Measurements from ENCODE around the gene SLC2A5. TPM values are rescaled to one million over a fixed set of nuclear protein-coding genes. Genes with fewer than 3 reads are reported as not detected.

SLC2A5 gene
- total RNA-seq, 1 donor from 2014 or later, result 0.79 TPM

DNA sequence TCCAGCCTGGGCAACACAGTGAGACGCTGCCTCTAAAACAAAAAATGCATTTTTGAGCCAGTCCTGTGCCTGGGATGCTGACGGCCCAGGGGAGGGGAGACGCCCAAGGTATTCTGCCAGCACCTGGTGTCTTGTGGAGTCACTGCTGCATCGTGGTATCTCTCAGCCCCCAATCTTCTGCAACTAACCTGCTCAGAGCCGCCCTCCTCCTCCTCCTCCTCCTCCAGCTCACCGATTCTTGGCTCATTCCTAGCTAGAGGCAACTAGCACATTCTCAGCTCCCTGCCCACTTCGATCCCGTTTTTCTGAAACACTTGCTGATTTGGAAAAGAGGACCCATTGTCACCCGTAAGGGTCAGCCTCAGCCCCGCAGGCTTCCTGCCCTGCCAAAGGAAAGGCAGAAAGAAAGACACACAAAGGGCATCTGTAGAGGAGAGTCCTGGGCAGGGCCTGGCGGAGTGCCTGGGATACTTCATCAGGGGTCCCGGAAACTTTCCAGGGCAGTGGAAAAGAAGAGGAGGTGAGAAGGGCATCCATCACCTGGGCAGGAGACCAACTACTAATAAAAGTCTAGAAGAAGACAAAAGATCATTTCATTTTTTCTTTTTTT, 38.7 kb upstream of the SLC2A5 start:
- no peaks in the 10 kb centered on the region for H3K79me2 ChIP-seq (ENCODE audit: insufficient read depth, low read length)
- Mint-ChIP-seq H3K9me3 (ENCODE audit: unreplicated experiment) (peaks cover 2% of the 10 kb centered on the region), H3K4me3 (ENCODE audit: unreplicated experiment) (no peak overlapping the region), H3K36me3 (ENCODE audit: low read depth, unreplicated experiment) (peaks cover 7% of the 10 kb centered on the region), H3K27ac (ENCODE audit: unreplicated experiment) (no peak overlapping the region), H3K4me1 (ENCODE audit: low read depth, unreplicated experiment) (peaks cover 4% of the 10 kb centered on the region), H3K27me3 (ENCODE audit: low read depth, unreplicated experiment) (peaks cover 12% of the 10 kb centered on the region)
- no peak overlapping the region for H3K4me2 ChIP-seq (ENCODE audit: low read length)
- TF ChIP-seq, protein P1, sequence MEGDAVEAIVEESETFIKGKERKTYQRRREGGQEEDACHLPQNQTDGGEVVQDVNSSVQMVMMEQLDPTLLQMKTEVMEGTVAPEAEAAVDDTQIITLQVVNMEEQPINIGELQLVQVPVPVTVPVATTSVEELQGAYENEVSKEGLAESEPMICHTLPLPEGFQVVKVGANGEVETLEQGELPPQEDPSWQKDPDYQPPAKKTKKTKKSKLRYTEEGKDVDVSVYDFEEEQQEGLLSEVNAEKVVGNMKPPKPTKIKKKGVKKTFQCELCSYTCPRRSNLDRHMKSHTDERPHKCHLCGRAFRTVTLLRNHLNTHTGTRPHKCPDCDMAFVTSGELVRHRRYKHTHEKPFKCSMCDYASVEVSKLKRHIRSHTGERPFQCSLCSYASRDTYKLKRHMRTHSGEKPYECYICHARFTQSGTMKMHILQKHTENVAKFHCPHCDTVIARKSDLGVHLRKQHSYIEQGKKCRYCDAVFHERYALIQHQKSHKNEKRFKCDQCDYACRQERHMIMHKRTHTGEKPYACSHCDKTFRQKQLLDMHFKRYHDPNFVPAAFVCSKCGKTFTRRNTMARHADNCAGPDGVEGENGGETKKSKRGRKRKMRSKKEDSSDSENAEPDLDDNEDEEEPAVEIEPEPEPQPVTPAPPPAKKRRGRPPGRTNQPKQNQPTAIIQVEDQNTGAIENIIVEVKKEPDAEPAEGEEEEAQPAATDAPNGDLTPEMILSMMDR (IDR thresholded peaks at IDR 0.05; ENCODE audit: insufficient read depth, low read depth, low read length), result no peak
- TF ChIP-seq EZH2 (IDR thresholded peaks at IDR 0.05; ENCODE audit: insufficient read depth, low read length), result no peak
- FAIRE-seq (no peak), DNase-seq (ENCODE audit: low read depth) (no peak)
- H2AFZ ChIP-seq (ENCODE audit: low read depth, low read length), result no peak overlapping the region
- H3K36me3 ChIP-seq (ENCODE audit: insufficient read depth, low read length), result peaks cover 4% of the 10 kb centered on the region
- H4K20me1 ChIP-seq (ENCODE audit: insufficient read depth, low read length), result peaks cover 4% of the 10 kb centered on the region
- no peaks in the 10 kb centered on the region for H3K4me1 ChIP-seq (ENCODE audit: insufficient read depth, low read length)
- H3K27ac ChIP-seq (ENCODE audit: low read depth, low read length), result no peak overlapping the region
- H3K4me3 ChIP-seq (ENCODE audit: insufficient read depth, low read depth, low read length), result no peak overlapping the region
- H3K9ac ChIP-seq (ENCODE audit: low read length), result no peak overlapping the region
- H3K27me3 ChIP-seq (ENCODE audit: insufficient read depth, low read length), result no peaks in the 10 kb centered on the region
- no peaks in the 10 kb centered on the region for H3K9me3 ChIP-seq (ENCODE audit: insufficient read depth, low read depth, low read length)

DNA sequence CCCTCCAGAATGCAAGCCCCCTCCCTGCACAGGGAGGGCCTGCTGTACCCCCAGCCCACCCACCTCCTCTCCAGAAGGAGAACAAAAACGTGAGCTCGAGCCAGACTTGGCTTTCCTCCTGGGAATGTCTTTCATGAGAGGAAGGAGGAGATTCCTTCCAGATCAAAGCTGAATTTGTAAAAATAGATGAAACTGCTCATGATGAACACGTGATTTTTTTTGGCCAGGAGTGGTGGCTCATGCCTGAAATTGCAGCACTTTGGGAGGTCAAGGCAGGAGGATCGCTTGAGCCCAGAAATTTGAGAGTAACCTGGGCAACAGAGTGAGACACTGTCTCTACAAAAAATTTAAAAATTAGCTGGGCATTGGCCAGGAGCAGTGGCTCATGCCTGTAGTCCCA, 37.7 kb upstream of the SLC2A5 start:
- Histone ChIP-seq H3K27ac (ENCODE audit: low read depth, low read length) (no peak overlapping the region), H3K4me2 (ENCODE audit: low read length) (no peak overlapping the region), H3K36me3 (ENCODE audit: insufficient read depth, low read length) (peaks cover 4% of the 10 kb centered on the region), H3K4me3 (ENCODE audit: insufficient read depth, low read depth, low read length) (no peak overlapping the region), H2AFZ (ENCODE audit: low read depth, low read length) (no peak overlapping the region), H3K27me3 (ENCODE audit: insufficient read depth, low read length) (no peaks in the 10 kb centered on the region), H3K9ac (ENCODE audit: low read length) (no peak overlapping the region), H3K79me2 (ENCODE audit: insufficient read depth, low read length) (no peaks in the 10 kb centered on the region), H4K20me1 (ENCODE audit: insufficient read depth, low read length) (peaks cover 4% of the 10 kb centered on the region), H3K4me1 (ENCODE audit: insufficient read depth, low read length) (no peaks in the 10 kb centered on the region), H3K9me3 (ENCODE audit: insufficient read depth, low read depth, low read length) (no peaks in the 10 kb centered on the region)
- DNase-seq (ENCODE audit: low read depth), result no peak
- Mint-ChIP-seq H3K4me3 (ENCODE audit: unreplicated experiment) (no peak overlapping the region), H3K27ac (ENCODE audit: unreplicated experiment) (no peak overlapping the region), H3K4me1 (ENCODE audit: low read depth, unreplicated experiment) (no peaks in the 10 kb centered on the region), H3K9me3 (ENCODE audit: unreplicated experiment) (peaks cover 2% of the 10 kb centered on the region), H3K36me3 (ENCODE audit: low read depth, unreplicated experiment) (peaks cover 7% of the 10 kb centered on the region), H3K27me3 (ENCODE audit: low read depth, unreplicated experiment) (peaks cover 12% of the 10 kb centered on the region)
- no peak for TF ChIP-seq EZH2 (IDR thresholded peaks at IDR 0.05; ENCODE audit: insufficient read depth, low read length)
- TF ChIP-seq, protein P1 (IDR thresholded peaks at IDR 0.05; ENCODE audit: insufficient read depth, low read depth, low read length), result no peak
- no peak for FAIRE-seq

DNA sequence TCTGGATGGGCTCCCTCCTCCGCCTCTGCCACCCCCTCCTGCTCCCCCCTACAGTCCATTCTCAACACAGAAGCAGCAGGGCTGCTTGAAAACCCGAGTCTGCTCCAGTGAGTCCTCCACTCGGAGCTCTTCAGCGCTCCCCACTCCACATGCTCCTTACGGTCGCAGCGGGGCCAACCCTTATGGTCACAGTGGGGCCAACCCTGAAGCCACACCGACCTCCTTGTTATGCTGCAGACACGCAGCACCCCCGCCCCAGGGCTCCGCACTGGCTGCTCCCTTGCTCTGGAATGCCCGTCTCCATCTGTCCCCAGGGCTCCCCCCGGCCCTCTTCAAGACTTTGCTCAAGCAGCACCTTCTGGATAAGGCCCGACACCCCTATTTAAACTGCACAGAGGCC, 36.9 kb upstream of the SLC2A5 start:
- Histone ChIP-seq H3K27ac (ENCODE audit: low read depth, low read length) (no peak overlapping the region), H3K9me3 (ENCODE audit: insufficient read depth, low read depth, low read length) (no peaks in the 10 kb centered on the region), H3K9ac (ENCODE audit: low read length) (no peak overlapping the region), H4K20me1 (ENCODE audit: insufficient read depth, low read length) (peaks cover 4% of the 10 kb centered on the region), H3K79me2 (ENCODE audit: insufficient read depth, low read length) (no peaks in the 10 kb centered on the region), H3K27me3 (ENCODE audit: insufficient read depth, low read length) (no peaks in the 10 kb centered on the region), H3K36me3 (ENCODE audit: insufficient read depth, low read length) (peaks cover 4% of the 10 kb centered on the region), H3K4me3 (ENCODE audit: insufficient read depth, low read depth, low read length) (no peak overlapping the region), H3K4me2 (ENCODE audit: low read length) (no peak overlapping the region), H2AFZ (ENCODE audit: low read depth, low read length) (no peak overlapping the region), H3K4me1 (ENCODE audit: insufficient read depth, low read length) (peaks cover 1% of the 10 kb centered on the region)
- H3K4me1 Mint-ChIP-seq (ENCODE audit: low read depth, unreplicated experiment), result no peaks in the 10 kb centered on the region
- H3K4me3 Mint-ChIP-seq (ENCODE audit: unreplicated experiment), result no peak overlapping the region
- peaks cover 7% of the 10 kb centered on the region for H3K36me3 Mint-ChIP-seq (ENCODE audit: low read depth, unreplicated experiment)
- TF ChIP-seq, protein P1 (IDR thresholded peaks at IDR 0.05; ENCODE audit: insufficient read depth, low read depth, low read length), result no peak
- H3K27me3 Mint-ChIP-seq (ENCODE audit: low read depth, unreplicated experiment), result peaks cover 12% of the 10 kb centered on the region
- H3K27ac Mint-ChIP-seq (ENCODE audit: unreplicated experiment), result no peak overlapping the region
- FAIRE-seq (no peak), DNase-seq (ENCODE audit: low read depth) (no peak)
- H3K9me3 Mint-ChIP-seq (ENCODE audit: unreplicated experiment), result peaks cover 2% of the 10 kb centered on the region
